ENCODE data around the gene GLCCI1. TPM values are rescaled to one million over a fixed set of nuclear protein-coding genes. Genes with fewer than 3 reads are reported as not detected.

Gene GLCCI1
- 8.7 and 14.6 TPM in 2 replicates for polyA plus RNA-seq

DNA sequence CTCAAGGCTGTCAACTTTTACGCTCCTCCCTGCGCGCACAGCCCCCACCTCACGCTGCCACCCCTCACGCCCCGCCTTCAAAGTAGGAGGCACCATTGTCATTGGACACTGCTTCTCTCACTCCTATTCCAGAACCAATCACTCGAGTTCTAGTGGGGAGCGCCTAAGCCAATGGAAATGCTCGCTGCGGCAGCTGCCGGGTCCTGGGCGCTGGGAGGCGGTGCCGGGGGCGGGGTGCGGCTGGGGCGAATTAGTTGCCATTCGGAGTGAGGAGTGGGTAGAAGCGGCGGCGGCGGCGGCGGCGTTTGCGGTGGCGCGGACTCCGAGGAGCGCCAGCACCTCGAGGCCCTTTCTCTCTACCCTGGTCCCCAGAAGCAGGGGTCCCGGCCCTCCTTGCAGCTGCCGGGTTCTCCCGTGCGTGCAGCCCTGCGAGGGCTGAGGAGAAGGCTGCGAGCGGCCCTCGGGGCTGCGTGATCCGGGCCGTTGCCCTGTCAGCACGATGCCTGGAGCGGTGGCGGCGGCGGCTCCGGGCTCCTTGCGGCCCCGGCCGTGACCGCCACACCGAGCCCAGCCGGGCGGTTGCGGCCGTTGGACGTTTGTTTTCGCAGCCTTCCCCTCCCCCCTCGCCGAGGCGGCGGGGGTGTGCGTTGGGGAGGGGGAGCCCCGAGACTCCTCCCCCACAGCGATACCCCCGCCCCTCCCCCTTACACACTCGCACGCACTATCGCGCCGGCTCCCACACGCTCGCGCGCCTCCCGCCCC, at the start of gene GLCCI1:
Gene GLCCI1 (plus strand): TSS at position 253 of the 762 bp plus-strand sequence. CDS start 555 bp downstream, outside the sequence.

Data from Purkinje cell (primary cell).